Renal cortical epithelial cell (primary cell): Measurements from ENCODE around the gene UQCR10. TPM values are rescaled to one million over a fixed set of nuclear protein-coding genes. Genes with fewer than 3 reads are reported as not detected.

Source experiments
- DNase-seq: peaks from one replicate; pipeline ENCODE4 v3.0.0-alpha.2; 2011; ENCODE audit warnings: low read depth
- total RNA-seq: library from RNA; depleted of rRNA; stranded (reverse); fragments of >200 nt; gene quantifications from 2 replicates; pipeline ENCODE4 v1.2.3, GENCODE V29; 2014

UQCR10 gene
- total RNA-seq, 1 donor from 2014 or later, result 125 TPM

DNA sequence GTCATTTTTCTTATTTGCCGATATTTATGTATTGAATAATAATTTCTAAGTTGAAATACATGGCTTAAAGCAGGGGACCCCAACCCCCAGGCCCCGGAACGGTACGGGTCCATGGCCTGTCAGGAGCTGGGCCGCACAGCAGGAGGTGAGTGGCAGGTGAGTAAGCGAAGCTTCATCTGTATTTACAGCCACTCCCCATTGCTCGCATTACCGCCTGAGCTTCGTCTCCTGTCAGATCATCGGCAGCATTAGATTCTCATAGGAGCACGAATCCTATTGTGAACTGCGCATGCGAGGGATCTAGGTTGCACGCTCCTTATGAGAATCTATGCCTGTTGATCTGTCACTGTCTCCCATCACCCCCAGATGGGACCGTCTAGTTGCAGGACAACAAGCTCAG is 4.9 kb upstream of the UQCR10 start:
- no peak for DNase-seq

- DNase-seq, result no peak
Observed at GRCh38 chr22:29765905-29766631, 1.1 kb upstream of the UQCR10 start.

DNA sequence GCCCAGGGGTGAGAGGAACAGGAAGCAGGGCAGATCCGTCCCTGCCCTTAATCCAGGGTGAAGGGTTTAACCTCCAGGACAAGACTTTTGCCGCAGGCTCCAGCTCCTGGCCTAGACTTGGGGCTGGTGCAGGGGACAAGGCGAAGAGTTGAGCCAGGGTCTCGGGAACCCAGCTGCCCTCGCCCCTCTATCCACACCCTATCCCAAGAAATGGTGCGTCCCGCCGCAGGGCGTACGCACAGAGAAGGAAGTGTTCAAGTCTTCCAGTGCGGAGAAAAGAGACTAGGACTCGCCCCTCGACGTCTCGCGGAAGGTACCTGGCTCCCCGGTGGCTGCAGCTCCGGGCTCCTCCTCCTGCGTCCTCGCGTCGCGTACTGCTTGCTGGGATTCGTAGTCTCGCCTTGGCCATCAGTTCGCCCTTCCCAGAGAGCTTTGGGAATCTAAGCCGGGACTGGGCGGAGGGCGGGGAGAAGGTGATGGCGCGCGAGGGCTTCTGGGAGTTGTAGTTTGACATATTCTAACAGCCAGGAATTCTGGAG is 468 bp upstream of the UQCR10 start, which contains the start of gene ZMAT5:
TSS of gene ZMAT5 (minus strand) at position 376 of the 539 bp plus-strand sequence. CDS start 18,463 bp downstream, outside the sequence.
- peak; percentile 95 for DNase-seq

- no peak for DNase-seq
Observed at GRCh38 chr22:29768052-29768693, 1.0 kb downstream of the UQCR10 start.

- DNase-seq, result peak; percentile 49
Observed at GRCh38 chr22:29769723-29770321, 2.7 kb downstream of the UQCR10 start.

- DNase-seq, result no peak
Observed at GRCh38 chr22:29772170-29772641, 5.0 kb downstream of the UQCR10 start.

DNA sequence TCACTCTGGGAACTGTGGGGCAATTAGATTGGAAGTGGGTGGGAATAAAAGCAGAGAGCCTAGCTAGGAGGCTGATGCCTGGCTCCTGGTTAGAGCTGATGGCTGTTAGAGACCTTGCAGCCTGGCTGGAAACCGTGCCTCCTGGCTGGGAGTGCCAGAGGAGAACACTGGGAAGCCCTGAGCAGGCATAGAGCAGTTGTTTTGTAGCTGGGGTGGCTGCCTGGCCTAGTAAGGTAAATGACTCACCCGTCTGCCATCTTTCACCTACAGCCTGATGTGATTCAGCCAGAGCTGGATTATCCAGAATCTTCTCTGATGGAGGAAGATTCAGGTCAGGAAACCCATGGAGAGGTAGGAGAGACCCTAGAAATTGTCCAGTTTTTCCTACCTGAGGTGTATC is 6.1 kb downstream of the UQCR10 start:
- DNase-seq, result peak; percentile 79

DNA sequence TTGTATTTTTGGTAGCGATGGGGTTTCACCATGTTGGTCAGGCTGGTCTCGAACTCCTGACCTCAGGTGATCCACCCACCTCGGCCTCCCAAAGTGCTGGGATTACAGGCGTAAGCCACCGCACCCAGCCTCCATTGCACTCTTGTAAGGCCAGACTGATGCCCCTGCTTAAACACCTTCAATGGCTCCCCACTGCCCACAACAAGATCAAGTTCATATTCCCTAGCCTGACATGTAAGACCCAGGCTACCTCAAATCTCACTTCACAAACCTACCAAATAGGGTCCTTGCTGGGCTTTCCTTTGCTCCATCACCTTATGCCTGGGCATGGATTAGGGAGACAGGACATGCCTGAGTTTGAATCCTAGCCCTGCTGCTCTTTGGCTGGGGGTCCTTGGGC is 13.1 kb downstream of the UQCR10 start:
- no peak for DNase-seq

GRCh38 chr22:29780748-29781676 is 13.8 kb downstream of the UQCR10 start:
- peak; percentile 93 for DNase-seq

DNA sequence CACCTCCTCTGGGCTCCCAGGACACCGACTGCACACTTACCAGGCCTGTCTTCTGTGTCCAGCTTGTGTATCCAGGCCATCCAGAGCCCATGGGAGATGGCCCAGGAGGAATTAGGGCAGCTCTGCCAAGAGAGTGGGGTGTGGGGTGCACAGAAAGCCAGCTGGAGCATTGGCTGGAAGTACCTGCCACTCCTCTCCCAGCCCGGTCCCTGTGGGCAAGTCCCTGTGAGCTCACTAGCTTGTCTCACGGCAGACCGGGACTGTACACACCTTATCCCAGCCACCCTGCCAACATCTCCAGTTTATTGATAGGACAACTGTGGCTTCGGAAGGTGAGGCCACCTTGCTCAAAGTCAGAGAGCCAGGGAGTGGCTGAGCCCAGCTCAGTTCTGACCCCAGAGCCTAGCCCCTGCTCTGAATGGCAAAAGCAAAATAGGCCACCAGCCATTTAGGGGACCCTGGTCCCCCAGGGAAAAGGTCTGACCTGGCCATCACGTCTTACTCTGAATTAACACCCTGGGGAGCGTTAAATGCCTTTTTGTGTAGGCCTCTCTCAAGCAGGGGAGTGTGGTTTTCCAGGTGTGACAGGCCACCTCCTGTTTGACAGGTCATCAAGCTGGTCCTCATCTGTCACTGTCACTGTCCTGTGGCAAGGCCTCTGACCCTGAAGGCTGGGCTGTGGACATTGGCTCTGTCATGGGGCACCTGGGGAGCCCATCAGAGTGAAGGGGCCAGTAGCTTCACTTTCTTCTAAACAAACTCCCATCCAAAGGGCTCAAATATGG is 15.1 kb downstream of the UQCR10 start:
- DNase-seq, result peak; percentile 48

DNA sequence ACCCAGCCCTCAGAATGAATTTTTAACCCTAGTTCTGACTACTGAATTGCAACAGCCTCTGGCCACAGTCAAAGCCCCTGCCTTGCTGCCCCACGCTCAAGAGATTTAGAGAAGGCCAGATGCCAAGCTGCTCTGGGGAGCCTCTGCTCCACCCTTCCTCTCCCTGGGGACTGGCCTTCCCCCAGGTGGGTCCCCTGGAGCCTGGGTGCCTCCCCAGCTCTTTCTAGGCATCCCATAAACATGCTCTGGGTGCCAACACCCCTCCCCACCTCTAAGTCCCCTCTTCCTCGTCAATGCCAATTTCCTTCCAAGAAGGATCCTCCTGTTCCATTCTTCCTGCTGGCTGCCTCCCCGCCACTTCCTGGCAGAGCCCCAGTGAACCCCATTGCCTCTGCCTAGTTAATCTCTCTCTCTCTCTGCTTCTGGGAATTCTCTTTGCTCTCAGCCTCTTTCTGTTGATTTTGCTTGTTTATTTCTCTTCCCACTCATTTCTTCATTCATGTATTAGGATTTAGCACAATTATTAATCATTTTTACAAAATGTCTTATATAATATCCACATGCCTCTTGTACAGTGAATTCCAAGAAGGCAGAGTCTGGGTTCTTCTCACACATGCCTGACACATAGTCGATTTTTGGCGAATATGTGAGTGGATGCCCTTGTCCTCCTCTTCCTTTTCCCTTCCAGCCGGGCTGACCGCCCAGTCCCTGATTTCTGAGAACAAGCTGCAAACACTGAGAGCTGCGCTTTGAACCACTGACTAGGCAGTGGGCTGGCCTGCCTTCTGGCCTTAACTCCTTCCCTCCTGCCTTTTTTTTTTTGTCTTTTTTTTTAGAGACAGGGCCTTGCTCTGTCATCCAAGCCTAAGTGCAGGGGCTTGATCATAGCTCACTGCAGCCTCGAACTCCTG is 17.5 kb downstream of the UQCR10 start:
- DNase-seq, result no peak

DNA sequence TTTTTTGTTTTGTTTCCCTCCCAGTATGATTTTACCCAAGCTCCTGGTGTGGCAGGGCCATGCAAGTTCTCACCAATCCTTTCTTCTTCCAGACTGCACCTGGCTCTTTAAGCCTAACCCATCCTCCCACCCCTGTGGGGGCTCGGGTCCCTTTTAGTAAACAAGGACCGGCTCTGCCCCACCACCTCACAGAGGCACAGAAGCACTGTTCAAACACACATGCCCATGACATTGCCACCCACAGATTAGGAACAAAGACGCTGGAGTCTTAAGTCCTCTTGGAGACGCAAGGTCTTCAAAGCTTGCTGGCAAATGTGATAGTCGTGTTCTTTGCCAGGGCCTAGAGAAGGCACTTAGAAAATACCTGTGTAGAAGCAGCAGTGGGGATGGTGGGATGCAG is 18.9 kb downstream of the UQCR10 start:
- DNase-seq, result no peak

DNA sequence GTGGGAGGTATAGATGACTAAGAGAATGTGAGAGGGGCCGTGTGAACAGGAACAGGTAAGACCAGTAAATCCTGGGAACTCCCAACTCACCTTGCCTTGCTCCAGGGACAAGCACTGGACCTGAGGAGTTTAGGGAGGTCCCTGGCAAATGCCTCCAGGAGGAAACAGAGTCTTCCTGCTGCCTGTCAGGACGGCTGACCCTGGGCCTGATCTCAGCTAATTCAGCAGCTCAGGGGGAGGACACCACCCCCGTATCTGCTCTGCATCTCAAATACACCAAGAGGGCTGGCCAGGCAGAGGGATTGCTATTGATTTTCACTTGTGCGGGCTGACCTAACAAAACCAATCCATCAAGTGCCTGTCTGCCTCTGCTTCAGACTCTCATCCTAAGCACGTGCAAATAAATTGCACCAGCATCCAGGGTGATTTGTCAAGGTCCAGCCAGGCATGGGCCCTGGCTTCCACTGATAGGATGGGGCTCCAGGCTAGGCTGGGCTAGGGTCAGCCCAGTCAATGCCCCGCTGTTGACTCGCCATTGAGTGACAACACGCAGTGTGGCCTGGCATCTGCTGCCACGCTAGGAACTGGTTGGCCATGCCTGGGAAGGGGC is 20.3 kb downstream of the UQCR10 start:
- DNase-seq, result no peak

DNA sequence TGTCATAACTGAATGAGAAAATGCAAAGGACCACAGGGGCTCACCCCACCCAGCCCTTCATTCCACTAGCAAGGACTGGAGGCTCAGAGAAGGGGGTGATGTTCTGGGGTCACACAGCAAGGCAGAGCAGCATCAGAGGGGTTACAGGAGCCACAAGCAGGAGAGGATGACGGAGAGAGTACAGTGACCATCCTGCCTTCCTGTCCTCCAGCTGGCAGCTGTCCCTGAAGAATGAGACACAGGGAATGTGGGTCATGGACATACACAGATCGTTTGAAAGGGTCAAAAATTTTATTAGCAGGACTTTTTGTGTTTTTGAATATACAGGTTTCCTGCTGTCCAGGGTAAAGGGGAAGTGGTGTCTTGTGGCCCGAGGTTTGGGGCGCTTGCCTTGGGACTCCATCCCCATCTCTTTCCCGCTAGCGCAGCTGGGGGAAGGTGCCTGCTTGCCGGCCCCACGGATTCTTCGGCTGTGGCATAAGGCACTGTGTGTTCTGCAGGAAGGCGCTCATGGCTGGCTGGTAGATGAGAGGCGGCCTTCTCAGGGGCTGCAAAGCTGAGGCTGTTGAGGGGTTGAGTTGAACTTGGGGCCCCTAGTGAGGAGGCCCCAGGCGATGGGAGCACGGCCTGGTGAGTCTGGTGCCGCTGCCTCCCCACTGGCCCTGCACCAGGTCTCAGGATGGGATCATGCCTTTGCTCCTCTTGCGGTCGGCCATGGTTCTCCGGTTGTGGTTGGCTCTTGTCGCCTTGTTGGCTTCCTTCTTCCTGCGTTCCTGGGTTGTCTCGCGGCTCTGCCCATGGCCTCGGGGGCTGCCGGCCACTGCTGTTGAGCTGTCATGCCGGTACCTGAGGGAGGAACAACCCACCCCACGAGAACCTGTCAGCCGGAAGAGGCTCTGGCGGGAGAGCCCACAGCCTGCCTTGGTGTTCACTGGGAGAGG is 21.4 kb downstream of the UQCR10 start:
- DNase-seq, result no peak

GRCh38 chr22:29790061-29790460 is 22.9 kb downstream of the UQCR10 start:
- DNase-seq, result no peak

DNA sequence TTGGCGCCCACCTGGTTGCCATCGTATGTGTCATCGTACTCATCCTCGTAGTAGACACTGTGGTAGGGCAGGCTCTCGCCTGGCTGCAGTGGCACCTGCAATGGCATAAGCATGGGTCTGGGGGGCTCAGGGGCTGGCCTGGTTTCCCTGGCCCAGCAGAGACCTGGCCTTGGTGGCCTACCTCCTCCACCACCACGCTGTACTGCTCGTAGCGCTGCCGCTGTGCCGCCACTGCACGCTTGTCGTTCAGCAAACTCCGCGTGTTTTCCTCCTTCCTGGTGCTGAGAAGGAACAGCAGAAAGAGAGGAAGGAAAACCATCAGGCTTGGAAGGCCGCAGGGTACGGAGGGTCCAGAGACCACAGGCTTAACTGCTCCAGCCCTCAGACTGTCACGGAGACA is 26.2 kb downstream of the UQCR10 start:
- no peak for DNase-seq

- no peak for DNase-seq
Observed at GRCh38 chr22:29795663-29796062, 28.5 kb downstream of the UQCR10 start.

- DNase-seq, result no peak
Observed at GRCh38 chr22:29797351-29797750, 30.2 kb downstream of the UQCR10 start.
